ENCODE measurements around the gene TCTA. TPM values are rescaled to one million over a fixed set of nuclear protein-coding genes. Genes with fewer than 3 reads are reported as not detected.

Gene TCTA
- polyA plus RNA-seq, 1 of the 3 experiments (the other 2 are of a cell fraction), result 42.1 TPM

- Histone ChIP-seq H3K27ac (ENCODE audit: low read depth in 2 of 2, low read length in 1 of 2) (no peak overlapping the region), H3K9me3 (no peaks in the 10 kb centered on the region), H3F3A (replicated peaks; ENCODE audit: insufficient read depth) (peaks cover 16% of the 10 kb centered on the region), H3K9ac (no peak overlapping the region), H4K20me1 (ENCODE audit: insufficient read depth) (no peaks in the 10 kb centered on the region), H3K79me2 (ENCODE audit: insufficient read depth) (peaks cover 20% of the 10 kb centered on the region), H3K4me1 (ENCODE audit: control insufficient read depth in 1 of 2, insufficient read depth in 2 of 2, low read depth in 1 of 2, low read length in 1 of 2) (peaks cover 0 to 16% of the 10 kb centered on the region in 2 experiments; a peak in 1 of 4 replicates), H3K4me3 (ENCODE audit: low read depth in 2 of 2, low read length in 1 of 2) (no peak overlapping the region), H3K27me3 (ENCODE audit: insufficient read depth) (no peaks in the 10 kb centered on the region), H3K36me3 (replicated peaks in 1 of 2; ENCODE audit: control insufficient read depth in 1 of 2, insufficient read depth in 2 of 2, low read length in 1 of 2) (peaks cover 10 to 19% of the 10 kb centered on the region in 2 experiments), H3K9me2 (no peaks in the 10 kb centered on the region), H3K4me2 (no peak overlapping the region), H2AFZ (ENCODE audit: low read depth) (no peak overlapping the region)
- POLR2A ChIA-PET, result interaction anchor here (1.6 kb wide), 1 partner anchor 12 kb away, joined by 6 read pairs; the partner anchor contains the start of gene NICN1
- no peak for DNase-seq
- CTCF ChIA-PET, result interaction anchor here (1.0 kb wide), 1 partner anchor 32 kb away, joined by 3 read pairs; no protein-coding TSS in a partner anchor
- WGBS (ENCODE audit: low lambda C conversion rate), result 94% methylated on average over 2 of the region's 2 CpGs
- no peak for TF ChIP-seq MXI1 (IDR thresholded peaks at IDR 0.05; ENCODE audit: low read depth, low read length)
- no peak for TF ChIP-seq PBX3 (IDR thresholded peaks at IDR 0.05)
- no peak for TF ChIP-seq SIN3A (IDR thresholded peaks at IDR 0.05; ENCODE audit: borderline replicate concordance, low read depth, low read length)
- TF ChIP-seq ELF1 (IDR thresholded peaks at IDR 0.05), result no peak
- TF ChIP-seq TEAD4 (IDR thresholded peaks at IDR 0.05; ENCODE audit: borderline replicate concordance, insufficient read depth), result no peak
- no peak for TF ChIP-seq RCOR1 (IDR thresholded peaks at IDR 0.05; ENCODE audit: low read length)
Measured at GRCh38 chr3:49416867-49417266, 4.6 kb downstream of the TCTA start.

GRCh38 chr3:49417516-49418120 is 5.4 kb downstream of the TCTA start:
- Histone ChIP-seq H3K27me3 (ENCODE audit: insufficient read depth) (no peaks in the 10 kb centered on the region), H3K4me2 (no peak overlapping the region), H2AFZ (ENCODE audit: low read depth) (no peak overlapping the region), H3K79me2 (ENCODE audit: insufficient read depth) (peaks cover 16% of the 10 kb centered on the region), H3K9ac (no peak overlapping the region), H3K36me3 (replicated peaks in 1 of 2; ENCODE audit: control insufficient read depth in 1 of 2, insufficient read depth in 2 of 2, low read length in 1 of 2) (peaks cover 10 to 19% of the 10 kb centered on the region in 2 experiments), H3K4me1 (ENCODE audit: control insufficient read depth in 1 of 2, insufficient read depth in 2 of 2, low read depth in 1 of 2, low read length in 1 of 2) (peaks cover 0 to 21% of the 10 kb centered on the region in 2 experiments; a peak in 1 of 4 replicates), H3F3A (replicated peaks; ENCODE audit: insufficient read depth) (peaks cover 16% of the 10 kb centered on the region), H3K9me2 (no peaks in the 10 kb centered on the region), H3K9me3 (no peaks in the 10 kb centered on the region), H3K27ac (ENCODE audit: low read depth in 2 of 2, low read length in 1 of 2) (no peak overlapping the region), H4K20me1 (ENCODE audit: insufficient read depth) (no peaks in the 10 kb centered on the region), H3K4me3 (ENCODE audit: low read depth in 2 of 2, low read length in 1 of 2) (no peak overlapping the region)
- CTCF ChIA-PET, result interaction anchor here (1.0 kb wide), 2 partner anchors 12 to 32 kb away, joined by 3 read pairs; partner anchors contain the start of gene NICN1
- 95% methylated on average over 11 of the region's 13 CpGs for WGBS (ENCODE audit: low lambda C conversion rate)
- DNase-seq, result no peak
- TF ChIP-seq USF1 (IDR thresholded peaks at IDR 0.05; ENCODE audit: borderline replicate concordance, low read depth), result no peak
- no peak for TF ChIP-seq FOXJ3 (CRISPR knock-in tag; IDR thresholded peaks at IDR 0.05)
- TF ChIP-seq TEAD4 (IDR thresholded peaks at IDR 0.05; ENCODE audit: borderline replicate concordance, insufficient read depth), result no peak
- no peak for TF ChIP-seq PBX3 (IDR thresholded peaks at IDR 0.05)
- TF ChIP-seq NFIC (IDR thresholded peaks at IDR 0.05; ENCODE audit: borderline replicate concordance), result no peak
- TF ChIP-seq EZH2phosphoT487 (IDR thresholded peaks at IDR 0.05; ENCODE audit: borderline replicate concordance, low read depth), result no peak
- TF ChIP-seq GABPA (IDR thresholded peaks at IDR 0.05; ENCODE audit: low read depth), result no peak
- TF ChIP-seq NRF1 (IDR thresholded peaks at IDR 0.05; ENCODE audit: low read depth, low read length), result no peak
- TF ChIP-seq CTCF (IDR thresholded peaks at IDR 0.05), result no peak
- no peak for TF ChIP-seq REST (IDR thresholded peaks at IDR 0.05; ENCODE audit: low read depth, low read length)
- no peak for TF ChIP-seq SMC3 (IDR thresholded peaks at IDR 0.05; ENCODE audit: low read depth, low read length)
- TF ChIP-seq EP300 (IDR thresholded peaks at IDR 0.05; ENCODE audit: borderline replicate concordance in 1 of 2, low read depth in 1 of 2, low read length in 1 of 2), result no peak
- TF ChIP-seq ELF1 (IDR thresholded peaks at IDR 0.05), result no peak
- POLR2A ChIA-PET, result interaction anchor here (1.6 kb wide), 1 partner anchor 11 kb away, joined by 6 read pairs; the partner anchor contains the start of gene NICN1

Data from SK-N-SH (cell line).